Measurements from ENCODE around the gene CACNA2D3.

DNA sequence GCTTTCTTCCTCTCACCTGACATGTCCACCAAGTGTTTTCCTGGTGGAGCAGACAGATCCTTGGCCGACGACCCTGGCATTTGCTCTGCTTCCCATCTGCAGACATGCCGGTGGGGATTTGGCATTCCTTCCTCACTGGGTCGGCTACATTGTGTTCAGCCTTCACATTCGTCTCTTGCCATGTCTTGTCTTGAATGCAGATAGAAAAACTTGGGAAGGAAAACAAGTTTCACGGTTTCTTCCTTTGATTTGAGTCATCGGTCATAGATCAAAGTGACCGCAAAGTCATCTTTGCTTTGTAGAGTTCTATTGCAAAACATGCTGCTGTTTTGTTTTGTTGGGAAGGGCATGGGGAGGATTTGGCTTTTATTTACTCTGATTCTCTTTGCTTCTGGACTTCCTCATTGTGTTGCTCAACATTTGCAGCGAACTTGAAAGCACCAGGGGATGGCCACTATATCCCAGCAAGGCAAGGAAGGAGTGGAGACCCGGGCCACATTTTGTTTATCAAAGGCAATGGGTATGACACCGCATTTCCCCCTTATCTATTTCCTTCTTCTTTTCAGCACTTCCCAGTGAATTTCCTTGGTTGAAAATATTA lies 321.3 kb downstream of the CACNA2D3 start:
- TF ChIP-seq CTCF (IDR thresholded peaks at IDR 0.05) (no peak), EP300 (IDR thresholded peaks at IDR 0.05) (no peak), CEBPB (IDR thresholded peaks at IDR 0.05) (no peak), FOSL2 (IDR thresholded peaks at IDR 0.05) (no peak), FOSL2 (CRISPR knock-in tag; IDR thresholded peaks at IDR 0.05) (no peak), RAD21 (conservative IDR thresholded peaks at IDR 0.05 in 1 of 2, IDR thresholded peaks at IDR 0.05 in 1 of 2) (no peak), POLR2A (IDR thresholded peaks at IDR 0.05; ENCODE audit: low read length) (no peak), MYC (IDR thresholded peaks at IDR 0.05; ENCODE audit: borderline replicate concordance, low read length) (no peak), PHF8 (IDR thresholded peaks at IDR 0.05; ENCODE audit: borderline replicate concordance, low read depth) (no peak)

Data from A549 (cell line).